ENCODE measurements around the gene EIF2B1. TPM values are rescaled to one million over a fixed set of nuclear protein-coding genes. Genes with fewer than 3 reads are reported as not detected.
"Not testable (repeated sequence)": the region's sequence is repeated elsewhere in the genome, so short reads cannot be mapped to it uniquely, and the experiment has no call there.

The EIF2B1 gene
- total and polyA plus RNA-seq, 2 donors from 2014 or later: 25.0 to 48.0 TPM

GRCh38 chr12:123591702-123592481, 41.6 kb downstream of the EIF2B1 start:
- no peaks in the 10 kb centered on the region for H3K27me3 ChIP-seq (ENCODE audit: control insufficient read depth, insufficient read depth, low read length)
- peaks cover 17 to 36% (median 30%) of the 10 kb centered on the region in 3 donors for H3K36me3 ChIP-seq (ENCODE audit: control insufficient read depth in 2 of 3, insufficient read depth in 3 of 3, low read length in 3 of 3)
- H3K27ac ChIP-seq (ENCODE audit: low read depth in 2 of 2, low read length in 2 of 2): no peak overlapping the region
- DNase-seq (no peak), FAIRE-seq (no peak)
- no peaks in the 10 kb centered on the region for H3K9me3 ChIP-seq (ENCODE audit: control insufficient read depth in 2 of 3, insufficient read depth in 1 of 3, low read length in 3 of 3)
- peaks cover 0 to 5% (median 3%) of the 10 kb centered on the region in 3 donors for H3K4me1 ChIP-seq (ENCODE audit: control insufficient read depth in 2 of 3, insufficient read depth in 2 of 3, low read depth in 1 of 3, low read length in 3 of 3)
- no peak for TF ChIP-seq CTCF (IDR thresholded peaks at IDR 0.05; ENCODE audit: borderline replicate concordance, extremely low read depth, insufficient read depth)
- no peak overlapping the region for H3K9ac ChIP-seq (ENCODE audit: low read length in 3 of 3)
- H3K4me3 ChIP-seq (ENCODE audit: low read length in 3 of 3): no peak overlapping the region
- intact Hi-C loops (cut with DNase I): no loop called here

GRCh38 chr12:123580772-123581171, 52.7 kb downstream of the EIF2B1 start:
- DNase-seq (no peak), FAIRE-seq (no peak)
- intact Hi-C loops (cut with DNase I): no loop called here
- Histone ChIP-seq H3K9me3 (ENCODE audit: control insufficient read depth in 2 of 3, insufficient read depth in 1 of 3, low read length in 3 of 3) (no peaks in the 10 kb centered on the region), H3K4me3 (ENCODE audit: low read length in 3 of 3) (no peak overlapping the region), H3K27me3 (ENCODE audit: control insufficient read depth, insufficient read depth, low read length) (no peaks in the 10 kb centered on the region), H3K9ac (ENCODE audit: low read length in 3 of 3) (no peak overlapping the region), H3K27ac (ENCODE audit: low read depth in 2 of 2, low read length in 2 of 2) (no peak overlapping the region), H3K4me1 (ENCODE audit: control insufficient read depth in 2 of 3, insufficient read depth in 2 of 3, low read depth in 1 of 3, low read length in 3 of 3) (peaks cover 2 to 14% (median 5%) of the 10 kb centered on the region in 3 donors), H3K36me3 (ENCODE audit: control insufficient read depth in 2 of 3, insufficient read depth in 3 of 3, low read length in 3 of 3) (peaks cover 0 to 4% (median 0%) of the 10 kb centered on the region in 3 donors)
- no peak for TF ChIP-seq CTCF (IDR thresholded peaks at IDR 0.05; ENCODE audit: borderline replicate concordance, extremely low read depth, insufficient read depth)

GRCh38 chr12:123578829-123579228, 54.7 kb downstream of the EIF2B1 start:
- H3K27me3 ChIP-seq (ENCODE audit: control insufficient read depth, insufficient read depth, low read length); H3K36me3 ChIP-seq (ENCODE audit: control insufficient read depth in 2 of 3, insufficient read depth in 3 of 3, low read length in 3 of 3); H3K4me3 ChIP-seq (ENCODE audit: low read length in 3 of 3); FAIRE-seq; H3K9me3 ChIP-seq (ENCODE audit: control insufficient read depth in 2 of 3, insufficient read depth in 1 of 3, low read length in 3 of 3); H3K4me1 ChIP-seq (ENCODE audit: control insufficient read depth in 2 of 3, insufficient read depth in 2 of 3, low read depth in 1 of 3, low read length in 3 of 3); intact Hi-C loops (cut with DNase I); H3K27ac ChIP-seq (ENCODE audit: low read depth in 2 of 2, low read length in 2 of 2); DNase-seq; H3K9ac ChIP-seq (ENCODE audit: low read length in 3 of 3): not testable (repeated sequence)

- Histone ChIP-seq H3K4me3 (ENCODE audit: low read length in 3 of 3) (no peak overlapping the region), H3K36me3 (ENCODE audit: control insufficient read depth in 2 of 3, insufficient read depth in 3 of 3, low read length in 3 of 3) (peaks cover 0 to 4% (median 0%) of the 10 kb centered on the region in 3 donors)
- no peak for FAIRE-seq
Observed at GRCh38 chr12:123578243-123578642, 55.2 kb downstream of the EIF2B1 start.

More at GRCh38 chr12:123578243-123578642, 55.2 kb downstream of the EIF2B1 start:
- Histone ChIP-seq H3K27ac (ENCODE audit: low read depth in 2 of 2, low read length in 2 of 2) (no peak overlapping the region), H3K9ac (ENCODE audit: low read length in 3 of 3) (no peak overlapping the region), H3K9me3 (ENCODE audit: control insufficient read depth in 2 of 3, insufficient read depth in 1 of 3, low read length in 3 of 3) (no peaks in the 10 kb centered on the region), H3K4me1 (ENCODE audit: control insufficient read depth in 2 of 3, insufficient read depth in 2 of 3, low read depth in 1 of 3, low read length in 3 of 3) (peaks cover 0 to 7% (median 2%) of the 10 kb centered on the region in 3 donors), H3K27me3 (ENCODE audit: control insufficient read depth, insufficient read depth, low read length) (no peaks in the 10 kb centered on the region)
- DNase-seq: no peak
- intact Hi-C loops (cut with DNase I): no loop called here
- TF ChIP-seq CTCF (IDR thresholded peaks at IDR 0.05; ENCODE audit: borderline replicate concordance, extremely low read depth, insufficient read depth): no peak

Measured in kidney (tissue), 14 donors.